K562 (cell line): ENCODE measurements around the gene TTC28. TPM values are rescaled to one million over a fixed set of nuclear protein-coding genes. Genes with fewer than 3 reads are reported as not detected.

Source experiments
- ATAC-seq: fragments of 200-7000 bp; cut with Tn5 transposase; 3 replicates; pipeline ENCODE4 v1.9.1; 2020; ENCODE audit warnings: moderate library complexity
- BruUV-seq: library from RNA; stranded (reverse); fragments of 400-500 nt; replicated peaks from 2 replicates; lab custom pipeline; 2021; lab: Mats Ljungman, UMichigan
- CTCF ChIA-PET: fragments of 300-600 bp; formaldehyde crosslinking; extraction: SDS; loops from one replicate; lab custom pipeline; 2021; ENCODE audit warnings: low intra/inter-chr PET ratio; lab: Yijun Ruan, JAX
- POLR2A ChIA-PET: fragments of 300-600, 350-650 bp; sonication (Branson Sonifier 250); formaldehyde crosslinking; extraction: SDS; loops from one replicate; lab custom pipeline; 2021; ENCODE audit warnings: antibody characterized with exemption, inconsistent platforms; lab: Yijun Ruan, JAX
- DNase-seq, 4 experiments: peaks; one replicate each; pipeline versions ENCODE4 v3.0.0 to v3.0.0-alpha.2; 2011 to 2018; ENCODE audit warnings: low spot score in 3 of 4, mixed read lengths in 3 of 4; ENCODE audit errors: extremely low read depth in 1 of 4
- FAIRE-seq: peaks from 2 replicates; lab custom pipeline; 2011; peaks lifted over from hg19 to GRCh38; lab: Jason Lieb, UNC
- H2AFZ ChIP-seq: 2 replicates; pipeline ENCODE4 v1.6.0; 2011; ENCODE audit warnings: low read depth, low read length, control low read depth, inconsistent platforms
- H3K27ac ChIP-seq: fragments of 200-600 bp; 3 replicates; pipeline ENCODE4 v1.8.0; 2011; ENCODE audit warnings: low read depth, mild to moderate bottlenecking, control low read depth, inconsistent platforms, low read length, moderate library complexity, mixed read lengths; ENCODE audit errors: extremely low read depth
- H3K27me3 ChIP-seq, 2 experiments: fragments of 300-600 bp in 1 of 2; 2 replicates in 1 of 2; 3 replicates in 1 of 2; pipeline versions ENCODE4 v1.6.0 to v1.8.0; 2011; ENCODE audit warnings: inconsistent platforms in 2 of 2, low read length in 2 of 2, mild to moderate bottlenecking in 1 of 2, mixed read lengths in 1 of 2, moderate library complexity in 1 of 2; ENCODE audit not compliant: control insufficient read depth in 2 of 2, insufficient read depth in 2 of 2
- H3K36me3 ChIP-seq: fragments of 300-600 bp; 3 replicates; pipeline ENCODE4 v1.8.0; 2011; ENCODE audit warnings: mild to moderate bottlenecking, low read length, inconsistent platforms; ENCODE audit not compliant: control insufficient read depth, insufficient read depth
- H3K4me1 ChIP-seq, 2 experiments: fragments of 200-600 bp in 1 of 2; replicated peaks in 1 of 2; 2 replicates in 1 of 2; 3 replicates in 1 of 2; pipeline versions ENCODE4 v1.5.1 to v1.8.0; 2011; ENCODE audit warnings: inconsistent platforms in 2 of 2, low read length in 2 of 2, mild to moderate bottlenecking in 1 of 2, mixed read lengths in 1 of 2, moderate library complexity in 1 of 2; ENCODE audit not compliant: control insufficient read depth in 2 of 2, insufficient read depth in 2 of 2
- H3K4me2 ChIP-seq: 2 replicates; pipeline ENCODE4 v1.6.1; 2011; ENCODE audit warnings: low read length, control low read depth, inconsistent platforms, mixed read lengths; ENCODE audit not compliant: insufficient read depth
- H3K4me3 ChIP-seq: fragments of 200-600 bp; sonication (generic), shearing (Covaris generic); 2 replicates; pipeline ENCODE4 v1.5.1; 2016; ENCODE audit warnings: control low read depth, inconsistent platforms
- H3K79me2 ChIP-seq: fragments of 200-600 bp; 3 replicates; pipeline ENCODE4 v1.8.0; 2011; ENCODE audit warnings: low read length, inconsistent platforms; ENCODE audit not compliant: control insufficient read depth, insufficient read depth
- H3K9ac ChIP-seq, 2 experiments: 2 replicates each; pipeline versions ENCODE4 v1.6.0 to v1.6.1; 2011; ENCODE audit warnings: low read depth in 2 of 2, low read length in 2 of 2, control low read depth in 1 of 2, inconsistent platforms in 1 of 2, mild to moderate bottlenecking in 1 of 2, mixed read lengths in 1 of 2; ENCODE audit not compliant: insufficient read depth in 1 of 2
- H3K9me1 ChIP-seq: one replicate; pipeline ENCODE4 v1.6.0; 2011; ENCODE audit warnings: inconsistent platforms, mild to moderate bottlenecking, low read length, moderate library complexity; ENCODE audit not compliant: control insufficient read depth, insufficient read depth
- H3K9me3 ChIP-seq: replicated peaks from 2 replicates; pipeline ENCODE4 v1.5.1; 2011; ENCODE audit warnings: low read depth, low read length, inconsistent platforms; ENCODE audit not compliant: control insufficient read depth, insufficient read depth
- H4K20me1 ChIP-seq: replicated peaks from 2 replicates; pipeline ENCODE4 v1.6.1; 2011; ENCODE audit warnings: low read length, inconsistent platforms, mixed read lengths; ENCODE audit not compliant: control insufficient read depth, insufficient read depth
- TEAD2 ChIP-seq: fragments of 450-650 bp; IDR thresholded peaks from 2 replicates; pipeline ENCODE4 v1.6.1; 2016; ENCODE audit warnings: missing genetic modification characterization, control low read depth, missing compliant biosample characterization
- ZC3H8 ChIP-seq: fragments of 450-650 bp; IDR thresholded peaks from 2 replicates; pipeline ENCODE4 v1.6.1; 2017
- WGBS: fragments of 100-300 bp; shearing (Covaris generic); methylation state at CpG from one replicate; pipeline ENCODE4 v1.1.6; 2016; ENCODE audit warnings: low coverage, mixed read lengths; ENCODE audit not compliant: insufficient coverage; ENCODE audit errors: missing lambda C conversion rate; 5-methylcytosine and 5-hydroxymethylcytosine counted together
- in situ Hi-C: fragments of 300-500 bp; cut with MboI; formaldehyde crosslinking; loops from 4 replicates; pipeline ENCODE4 v1.15.0; 2018; ENCODE audit warnings: inconsistent platforms, mixed read lengths
- intact Hi-C: fragments of 100-400 bp; cut with micrococcal nuclease; formaldehyde crosslinking; loops from 2 replicates; pipeline ENCODE4 v1.14.2; 2022
- polyA plus RNA-seq, 8 experiments: library from polyadenylated mRNA; depleted of rRNA in 4 of 8; stranded (reverse) in 5 of 8; unstranded in 3 of 8; fragments of >200 nt; fragmentation: Nextera tagmentation in 2 of 8; fragmentation: Illumina TruSeq in 1 of 8; extraction: Ambion mirVana in 2 of 8; extraction: Trizol in 1 of 8; gene quantifications; 2 replicates each; pipeline versions ENCODE4 v1.2.1 to v1.2.3, GENCODE V29; 2011 to 2014; ENCODE audit warnings: inconsistent platforms in 1 of 8, missing spikeins in 1 of 8
- total RNA-seq, 7 experiments: library from RNA; depleted of rRNA in 6 of 7; stranded (reverse); fragments of >200 nt in 6 of 7; fragmentation: Illumina TruSeq in 2 of 7; extraction: Trizol in 2 of 7; gene quantifications; 2 replicates each; pipeline versions ENCODE4 v1.2.1 to v1.2.3, GENCODE V29; 2011 to 2021; ENCODE audit warnings: low replicate concordance in 1 of 7

TTC28 gene
- total and polyA plus RNA-seq, 9 of the 15 experiments (the other 6 are each of a cell fraction or from before 2014, with no cell fraction given) = 0.22 to 10.7 (median 3.1) TPM

GRCh38 chr22:28346308-28346707 lies 333.3 kb downstream of the TTC28 start:
- intact Hi-C loops = no loop called here
- POLR2A ChIA-PET = no interaction called here
- no peaks in the 10 kb centered on the region for H3K79me2 ChIP-seq
- no peaks in the 10 kb centered on the region for H4K20me1 ChIP-seq
- in situ Hi-C loops = no loop called here
- no peaks in the 10 kb centered on the region for H3K9me3 ChIP-seq
- H3K4me2 ChIP-seq = no peak overlapping the region
- no peak for TF ChIP-seq TEAD2 (tag)
- no peaks in the 10 kb centered on the region for H3K27me3 ChIP-seq
- H3K4me3 ChIP-seq = no peak overlapping the region
- FAIRE-seq = no peak
- no peak for DNase-seq
- H3K27ac ChIP-seq = no peak overlapping the region
- BruUV-seq = no TSS peak
- H3K9ac ChIP-seq = no peak overlapping the region
- CTCF ChIA-PET = no interaction called here
- no peaks in the 10 kb centered on the region for H3K9me1 ChIP-seq
- no peak for ATAC-seq
- 30% methylated on average over 2 of the region's 2 CpGs for WGBS
- H2AFZ ChIP-seq = no peak overlapping the region
- H3K4me1 ChIP-seq = peaks cover 0 to 1% of the 10 kb centered on the region in 2 experiments; a peak in 1 of 5 replicates
- H3K36me3 ChIP-seq = no peaks in the 10 kb centered on the region

GRCh38 chr22:28344918-28345703 lies 334.5 kb downstream of the TTC28 start:
- POLR2A ChIA-PET = no interaction called here
- H3K4me3 ChIP-seq = no peak overlapping the region
- ATAC-seq (no peak), FAIRE-seq (no peak), DNase-seq (no peak)
- no peaks in the 10 kb centered on the region for H4K20me1 ChIP-seq
- no peak overlapping the region for H2AFZ ChIP-seq
- 62% methylated on average over 7 of the region's 7 CpGs for whole genome bisulfite sequencing
- no TSS peak for BruUV-seq
- H3K9me3 ChIP-seq = no peaks in the 10 kb centered on the region
- H3K4me2 ChIP-seq = no peak overlapping the region
- no peaks in the 10 kb centered on the region for H3K79me2 ChIP-seq
- H3K9ac ChIP-seq = no peak overlapping the region
- CTCF ChIA-PET = no interaction called here
- H3K4me1 ChIP-seq = no peaks in the 10 kb centered on the region
- no peaks in the 10 kb centered on the region for H3K36me3 ChIP-seq
- intact Hi-C loops (no loop called here), in situ Hi-C loops (no loop called here)
- no peaks in the 10 kb centered on the region for H3K9me1 ChIP-seq
- no peak for TF ChIP-seq ZC3H8
- no peaks in the 10 kb centered on the region for H3K27me3 ChIP-seq
- H3K27ac ChIP-seq = no peak overlapping the region
